Keratinocyte (primary cell): ENCODE measurements around the gene HSP90B1. TPM values are rescaled to one million over a fixed set of nuclear protein-coding genes. Genes with fewer than 3 reads are reported as not detected.

Source experiments
- DNase-seq: peaks from one replicate; pipeline ENCODE4 v3.0.0-alpha.2; 2011; ENCODE audit warnings: low read depth, missing footprints, low spot score
- FAIRE-seq: peaks from 2 replicates; lab custom pipeline; 2011; peaks lifted over from hg19 to GRCh38; lab: Jason Lieb, UNC
- H2AFZ ChIP-seq: 2 replicates; pipeline ENCODE4 v1.6.0; 2012; ENCODE audit warnings: low read length, control low read depth, inconsistent platforms; ENCODE audit not compliant: control insufficient read depth
- H3K27ac ChIP-seq: 2 replicates; pipeline ENCODE4 v1.5.1; 2011; ENCODE audit warnings: low read length; ENCODE audit not compliant: control insufficient read depth, insufficient read depth
- H3K27me3 ChIP-seq: 3 replicates; pipeline ENCODE4 v1.6.0; 2011; ENCODE audit warnings: low read length; ENCODE audit not compliant: control insufficient read depth, insufficient read depth; ENCODE audit errors: extremely low read depth
- H3K36me3 ChIP-seq, 2 experiments: 2 replicates in 1 of 2; 3 replicates in 1 of 2; pipeline ENCODE4 v1.5.1; 2011; ENCODE audit warnings: low read length in 2 of 2, mild to moderate bottlenecking in 1 of 2; ENCODE audit not compliant: control insufficient read depth in 2 of 2, insufficient read depth in 2 of 2; ENCODE audit errors: extremely low read depth in 1 of 2
- H3K4me1 ChIP-seq: 3 replicates; pipeline ENCODE4 v1.5.1; 2011; ENCODE audit warnings: low read length; ENCODE audit not compliant: control insufficient read depth, insufficient read depth; ENCODE audit errors: extremely low read depth
- H3K4me2 ChIP-seq: 3 replicates; pipeline ENCODE4 v1.6.0; 2011; ENCODE audit warnings: low read depth, low read length; ENCODE audit not compliant: control insufficient read depth, insufficient read depth; ENCODE audit errors: extremely low read depth
- H3K4me3 ChIP-seq, 3 experiments: fragments of 200-600 bp in 1 of 3; sonication (generic) in 1 of 3; 2 replicates in 2 of 3; 3 replicates in 1 of 3; pipeline ENCODE4 v1.5.1; 2011 to 2016; ENCODE audit warnings: low read length in 3 of 3, mild to moderate bottlenecking in 3 of 3, control low read depth in 2 of 3, inconsistent platforms in 1 of 3, low read depth in 1 of 3, mixed read lengths in 1 of 3, mixed run types in 1 of 3, moderate library complexity in 1 of 3; ENCODE audit not compliant: control insufficient read depth in 2 of 3, insufficient read depth in 2 of 3; ENCODE audit errors: extremely low read depth in 1 of 3
- H3K79me2 ChIP-seq: 2 replicates; pipeline ENCODE4 v1.6.0; 2012; ENCODE audit warnings: low read length; ENCODE audit not compliant: control insufficient read depth, insufficient read depth
- H3K9ac ChIP-seq: 3 replicates; pipeline ENCODE4 v1.6.0; 2011; ENCODE audit warnings: low read length; ENCODE audit not compliant: control insufficient read depth, insufficient read depth; ENCODE audit errors: extremely low read depth
- H3K9me1 ChIP-seq: 3 replicates; pipeline ENCODE4 v1.6.0; 2011; ENCODE audit warnings: low read length; ENCODE audit not compliant: control insufficient read depth, insufficient read depth; ENCODE audit errors: extremely low read depth
- H3K9me3 ChIP-seq: 2 replicates; pipeline ENCODE4 v1.5.1; 2012; ENCODE audit warnings: low read depth, low read length; ENCODE audit not compliant: control insufficient read depth
- H4K20me1 ChIP-seq: 3 replicates; pipeline ENCODE4 v1.6.0; 2011; ENCODE audit warnings: low read length; ENCODE audit not compliant: control insufficient read depth, insufficient read depth; ENCODE audit errors: extremely low read depth
- EZH2 ChIP-seq: IDR thresholded peaks from one replicate; pipeline ENCODE4 v1.6.1; 2012; ENCODE audit warnings: inconsistent platforms, mild to moderate bottlenecking, low read length, moderate library complexity
- dilution Hi-C: fragments of 300-500 bp; cut with MboI; formaldehyde crosslinking; loops from one replicate; pipeline ENCODE4 v1.7.0; 2020; ENCODE audit warnings: low sequenced_read_pairs; ENCODE audit not compliant: extremely low pct_ligation_motif_present
- polyA plus RNA-seq, 5 experiments: library from polyadenylated mRNA; depleted of rRNA in 3 of 5; stranded (reverse) in 3 of 5; stranded (forward) in 1 of 5; unstranded in 1 of 5; fragments of >200 nt; gene quantifications; 1 replicate in 1 of 5; 2 replicates in 3 of 5; 3 replicates in 1 of 5; pipeline versions ENCODE4 v1.2.1 to v1.2.3, GENCODE V29; 2011 to 2012; ENCODE audit warnings: missing spikeins in 2 of 5, low read depth in 1 of 5, low replicate concordance in 1 of 5
- TF ChIP-seq, protein P1 (sequence below), 3 experiments: IDR thresholded peaks in 1 of 3; conservative IDR thresholded peaks in 1 of 3; optimal IDR thresholded peaks in 1 of 3; 2 replicates in 2 of 3; 3 replicates in 1 of 3; pipeline versions ENCODE3 to v1.5.1; 2011; ENCODE audit warnings: low read length in 3 of 3, mild to moderate bottlenecking in 3 of 3, moderate library complexity in 2 of 3, control low read depth in 1 of 3, inconsistent platforms in 1 of 3; ENCODE audit not compliant: insufficient read depth in 2 of 3; ENCODE audit errors: extremely low read depth in 1 of 3

Gene HSP90B1
- polyA plus RNA-seq, 1 donor (not counting 4 experiments of a cell fraction or from before 2014, with no cell fraction given): 954 TPM

DNA sequence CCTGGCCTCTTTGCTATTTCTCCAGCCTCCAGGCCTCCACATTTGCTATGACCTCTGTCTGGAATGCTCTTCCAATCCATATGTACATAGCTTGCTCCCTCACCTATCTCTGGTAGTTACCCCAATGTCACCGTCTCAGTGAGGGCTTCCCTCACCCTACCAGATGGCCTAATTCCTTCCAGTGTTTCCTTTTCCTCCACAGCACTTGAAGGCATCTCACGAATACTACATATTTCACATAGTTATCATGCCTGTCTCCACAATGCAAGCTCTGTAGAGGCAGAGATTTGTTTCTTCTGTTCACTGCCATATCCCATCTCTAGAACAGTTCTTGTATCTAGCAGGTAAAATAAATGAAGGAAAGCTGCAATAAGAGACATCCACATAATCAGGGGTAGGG lies 21.3 kb upstream of the HSP90B1 start:
- DNase-seq: no peak
- H3K9me3 ChIP-seq: no peaks in the 10 kb centered on the region

DNA sequence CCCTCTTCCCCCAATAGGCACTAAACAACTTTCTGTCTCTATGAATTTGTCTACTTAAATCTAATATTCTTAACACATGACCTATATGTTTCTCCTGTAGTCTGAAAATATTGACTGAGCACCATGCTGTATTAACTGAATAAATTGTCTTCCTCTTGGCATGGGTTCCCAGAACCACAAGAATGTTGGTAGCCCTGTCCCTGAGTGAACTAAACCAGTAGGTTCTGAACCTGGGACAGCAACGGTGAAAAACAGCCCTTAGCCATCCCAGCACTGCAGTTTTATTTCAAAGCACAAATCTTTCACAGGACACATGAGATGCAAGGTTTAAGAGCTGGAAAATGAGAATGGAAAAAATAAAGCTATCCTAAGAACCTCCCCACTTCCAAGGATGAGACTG lies 20.4 kb upstream of the HSP90B1 start:
- Histone ChIP-seq H4K20me1 (no peaks in the 10 kb centered on the region), H3K9me3 (no peaks in the 10 kb centered on the region), H3K4me2 (no peak overlapping the region), H3K36me3 (no peaks in the 10 kb centered on the region), H3K9me1 (no peaks in the 10 kb centered on the region), H2AFZ (no peak overlapping the region), H3K4me1 (peaks cover 29% of the 10 kb centered on the region), H3K9ac (no peak overlapping the region), H3K27ac (no peak overlapping the region), H3K4me3 (no peak overlapping the region), H3K27me3 (no peaks in the 10 kb centered on the region), H3K79me2 (no peaks in the 10 kb centered on the region)
- DNase-seq (no peak), FAIRE-seq (peak; percentile 26)
- dilution Hi-C loops: no loop called here
- no peak for TF ChIP-seq EZH2
- TF ChIP-seq, protein P1, sequence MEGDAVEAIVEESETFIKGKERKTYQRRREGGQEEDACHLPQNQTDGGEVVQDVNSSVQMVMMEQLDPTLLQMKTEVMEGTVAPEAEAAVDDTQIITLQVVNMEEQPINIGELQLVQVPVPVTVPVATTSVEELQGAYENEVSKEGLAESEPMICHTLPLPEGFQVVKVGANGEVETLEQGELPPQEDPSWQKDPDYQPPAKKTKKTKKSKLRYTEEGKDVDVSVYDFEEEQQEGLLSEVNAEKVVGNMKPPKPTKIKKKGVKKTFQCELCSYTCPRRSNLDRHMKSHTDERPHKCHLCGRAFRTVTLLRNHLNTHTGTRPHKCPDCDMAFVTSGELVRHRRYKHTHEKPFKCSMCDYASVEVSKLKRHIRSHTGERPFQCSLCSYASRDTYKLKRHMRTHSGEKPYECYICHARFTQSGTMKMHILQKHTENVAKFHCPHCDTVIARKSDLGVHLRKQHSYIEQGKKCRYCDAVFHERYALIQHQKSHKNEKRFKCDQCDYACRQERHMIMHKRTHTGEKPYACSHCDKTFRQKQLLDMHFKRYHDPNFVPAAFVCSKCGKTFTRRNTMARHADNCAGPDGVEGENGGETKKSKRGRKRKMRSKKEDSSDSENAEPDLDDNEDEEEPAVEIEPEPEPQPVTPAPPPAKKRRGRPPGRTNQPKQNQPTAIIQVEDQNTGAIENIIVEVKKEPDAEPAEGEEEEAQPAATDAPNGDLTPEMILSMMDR (optimal IDR thresholded peaks at IDR 0.05 in 1 of 3, IDR thresholded peaks at IDR 0.05 in 1 of 3, conservative IDR thresholded peaks at IDR 0.05 in 1 of 3; ENCODE audit: extremely low read depth in 1 of 3, insufficient read depth in 2 of 3, low read length in 3 of 3): no peak

More for the DNA sequence above, 21.3 kb upstream of the HSP90B1 start:
- Histone ChIP-seq H3K79me2 (no peaks in the 10 kb centered on the region), H4K20me1 (no peaks in the 10 kb centered on the region), H3K27me3 (no peaks in the 10 kb centered on the region), H3K4me1 (peaks cover 29% of the 10 kb centered on the region), H3K9me1 (no peaks in the 10 kb centered on the region), H2AFZ (no peak overlapping the region), H3K9ac (no peak overlapping the region), H3K4me2 (no peak overlapping the region), H3K4me3 (no peak overlapping the region), H3K27ac (no peak overlapping the region), H3K36me3 (no peaks in the 10 kb centered on the region)
- TF ChIP-seq, protein P1 (optimal IDR thresholded peaks at IDR 0.05 in 1 of 3, IDR thresholded peaks at IDR 0.05 in 1 of 3, conservative IDR thresholded peaks at IDR 0.05 in 1 of 3; ENCODE audit: extremely low read depth in 1 of 3, insufficient read depth in 2 of 3, low read length in 3 of 3): no peak
- TF ChIP-seq EZH2: no peak
- peak; percentile 39 for FAIRE-seq
- dilution Hi-C loops: no loop called here
